RPMI8226 (cell line): ENCODE results near the gene NAV2.
"Not testable (repeated sequence)": the region's sequence is repeated elsewhere in the genome, so short reads cannot be mapped to it uniquely, and the experiment has no call there.

Source experiments
- DNase-seq: peaks from one replicate; pipeline ENCODE4 v3.0.0-alpha.2; 2015

NAV2 gene

GRCh38 chr11:19960410-19960809 is 247.8 kb downstream of the NAV2 start:
- not testable (repeated sequence) for DNase-seq

- DNase-seq = no peak
These were observed 248.6 kb downstream of the NAV2 start for GRCh38 chr11:19961225-19961624.

DNA sequence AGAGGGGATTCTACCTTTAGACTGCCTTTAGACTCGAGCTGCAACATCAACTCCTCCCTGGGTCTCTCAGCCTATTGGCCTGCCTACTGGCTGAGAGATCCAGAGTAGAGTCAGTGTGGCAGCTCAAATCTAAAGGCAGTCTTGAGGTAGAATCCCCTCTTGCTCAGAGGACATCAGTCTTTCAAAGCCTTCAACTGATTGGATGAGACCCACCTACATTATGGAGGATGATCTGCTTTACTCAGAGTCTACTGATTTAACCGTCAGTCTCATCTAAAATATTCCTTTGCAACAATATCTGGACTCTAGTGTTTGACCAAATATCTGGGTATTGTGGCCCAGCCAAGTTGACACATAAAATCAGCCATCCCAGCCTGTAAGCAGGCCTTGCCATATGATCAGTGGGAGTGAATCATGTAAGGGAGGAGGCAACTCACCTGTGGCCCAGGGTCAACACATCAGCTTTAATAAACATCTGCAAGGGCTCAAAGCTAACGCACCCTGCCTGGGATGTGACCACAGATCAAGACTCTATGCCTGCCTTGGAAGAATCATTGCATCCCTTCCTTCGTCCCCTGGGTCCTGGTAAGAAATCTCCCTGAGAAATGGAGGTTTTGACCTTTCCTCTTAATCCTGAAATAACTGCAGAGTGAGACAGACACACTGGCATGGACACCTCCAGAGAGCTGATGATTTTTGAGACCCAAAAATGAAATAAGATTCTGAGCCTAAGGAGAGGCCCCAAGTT is 249.6 kb downstream of the NAV2 start:
- DNase-seq = no peak

- DNase-seq = no peak
These were observed 250.2 kb downstream of the NAV2 start for GRCh38 chr11:19962801-19963175.

DNA sequence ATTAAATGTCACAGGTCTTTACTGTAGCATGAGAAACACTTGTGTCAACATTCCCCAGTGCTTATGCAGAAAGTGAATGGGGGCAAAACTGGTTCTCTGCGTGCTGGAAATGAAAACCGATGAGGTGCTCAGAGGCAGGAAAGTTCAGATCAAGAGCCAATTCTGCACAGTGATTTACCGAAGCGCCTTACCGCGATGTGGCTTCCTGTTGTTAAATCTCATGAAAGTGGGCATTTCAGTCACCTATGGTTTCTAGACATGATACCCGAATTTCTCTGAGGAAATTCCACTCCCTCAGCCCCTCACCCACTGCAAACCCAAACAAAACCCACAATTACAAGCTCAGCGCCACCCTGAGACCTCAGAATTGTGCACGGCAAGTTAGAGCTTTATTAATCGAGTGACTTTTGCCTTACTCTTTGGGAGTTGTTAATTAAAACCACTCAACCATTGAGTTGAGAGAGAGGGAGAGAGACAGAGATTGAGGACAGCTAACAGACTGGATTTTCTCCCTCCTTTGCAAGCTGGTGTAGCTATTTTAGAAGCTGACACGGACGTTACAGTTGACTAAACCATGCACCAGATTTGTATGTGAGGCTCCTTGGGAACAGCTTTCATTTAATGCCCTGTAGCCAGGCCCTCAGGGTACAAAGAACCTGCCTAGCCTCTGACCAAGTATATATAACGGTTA is 251.2 kb downstream of the NAV2 start:
- DNase-seq = no peak

GRCh38 chr11:19966441-19966840 is 253.8 kb downstream of the NAV2 start:
- no peak for DNase-seq

DNA sequence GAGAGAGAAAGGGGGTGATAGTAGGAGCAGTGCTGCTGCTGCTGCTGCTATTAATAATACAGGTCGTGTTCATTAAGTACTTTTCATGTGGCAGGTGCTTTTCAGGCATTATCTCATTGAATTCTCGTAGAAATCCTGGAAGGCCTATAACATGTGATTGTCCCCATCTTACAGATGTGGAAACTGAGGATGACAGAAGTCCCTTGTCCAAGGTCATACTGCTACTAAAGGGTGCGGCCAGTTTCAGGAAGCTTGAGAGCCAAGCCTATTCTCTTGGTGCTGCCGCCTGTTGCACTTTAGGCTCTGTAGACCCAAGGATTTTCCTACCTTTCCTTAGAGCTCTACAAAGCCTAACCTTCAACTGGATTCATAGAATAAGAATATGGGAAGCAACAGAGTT is 254.3 kb downstream of the NAV2 start:
- DNase-seq = no peak

DNA sequence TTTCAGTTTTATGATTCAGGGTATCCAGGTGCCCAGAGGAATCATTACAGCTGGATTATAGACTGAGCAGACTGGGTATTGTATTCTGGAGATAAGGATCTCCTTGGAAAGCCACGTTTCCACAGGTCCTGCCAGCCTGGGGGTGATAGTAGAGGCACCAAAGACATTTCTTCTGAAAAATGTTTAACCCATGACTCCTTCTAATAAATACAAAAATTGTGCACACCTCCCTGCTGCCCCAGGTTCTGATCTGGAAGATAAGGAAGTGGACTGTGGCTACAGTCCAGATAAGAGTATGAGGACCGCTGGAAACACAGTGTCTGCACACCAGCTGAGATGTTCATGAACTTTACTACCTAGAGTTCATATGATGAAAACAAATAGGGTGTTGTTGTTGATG is 255.2 kb downstream of the NAV2 start:
- no peak for DNase-seq

DNA sequence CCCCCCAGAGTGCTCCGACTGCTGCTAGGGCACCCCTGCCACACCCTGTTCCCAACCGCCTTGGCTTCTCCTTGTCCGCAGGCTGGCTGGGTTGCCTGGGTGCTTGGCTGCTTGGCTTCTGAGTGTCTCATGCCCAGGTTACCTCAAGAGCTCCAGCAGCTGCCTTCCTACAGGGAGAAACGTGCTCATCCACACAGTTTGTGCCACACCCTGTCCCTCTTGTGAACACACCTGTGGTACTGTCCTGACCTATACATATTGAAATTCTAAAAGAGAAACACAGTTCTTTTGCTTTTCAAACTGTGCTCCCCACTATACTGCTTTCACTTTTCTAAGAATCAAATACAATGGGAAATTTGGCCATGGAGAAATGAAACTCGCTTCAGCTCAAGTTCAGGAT is 256.2 kb downstream of the NAV2 start:
- DNase-seq = no peak

- no peak for DNase-seq
These were observed 258.3 kb downstream of the NAV2 start for GRCh38 chr11:19970944-19971343.

GRCh38 chr11:19972091-19972490 is 259.5 kb downstream of the NAV2 start:
- DNase-seq = no peak

DNA sequence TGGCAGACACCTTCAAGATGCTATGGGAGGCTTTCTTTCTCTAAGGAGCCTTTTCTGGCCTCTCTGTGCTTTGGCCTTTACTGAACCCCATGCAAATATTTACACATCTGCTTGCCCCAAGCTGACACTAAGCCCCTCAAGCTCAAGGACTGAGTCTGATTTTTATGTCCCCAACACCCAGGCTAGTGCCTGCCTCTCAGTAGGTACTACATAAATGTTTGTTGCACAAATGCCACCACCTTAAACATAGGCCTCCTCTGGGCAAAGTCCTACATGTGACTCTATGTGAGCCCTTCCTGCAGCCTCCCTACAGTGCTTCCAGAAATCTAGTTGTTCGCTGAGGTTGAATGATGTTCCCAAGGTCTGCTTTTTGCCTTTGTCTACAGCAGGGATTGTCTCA is 260.0 kb downstream of the NAV2 start:
- no peak for DNase-seq

- DNase-seq = no peak
These were observed 260.5 kb downstream of the NAV2 start for GRCh38 chr11:19973136-19973635.

DNA sequence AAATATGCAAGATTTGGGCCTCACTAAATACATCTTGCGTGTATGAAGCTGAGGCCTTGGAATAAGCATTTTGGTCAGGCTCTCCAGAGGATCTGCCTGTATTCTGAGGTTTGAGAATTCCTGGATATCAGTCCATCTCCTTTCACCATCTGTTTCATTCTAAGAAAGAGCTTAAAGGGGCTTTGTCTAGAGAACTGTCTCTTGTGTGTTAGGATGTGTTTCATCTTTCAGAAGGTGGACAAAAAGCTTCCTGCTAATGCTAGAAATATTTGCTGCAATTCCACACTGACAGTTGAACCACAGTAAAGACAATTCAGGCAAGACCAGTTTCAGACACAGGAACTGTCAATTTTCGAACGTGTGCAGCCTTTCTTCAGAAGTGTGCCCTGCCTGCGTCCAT is 262.2 kb downstream of the NAV2 start:
- DNase-seq = no peak

GRCh38 chr11:19975414-19975990 is 262.9 kb downstream of the NAV2 start:
- DNase-seq = no peak

GRCh38 chr11:19976281-19976941 is 263.8 kb downstream of the NAV2 start:
- DNase-seq = no peak

DNA sequence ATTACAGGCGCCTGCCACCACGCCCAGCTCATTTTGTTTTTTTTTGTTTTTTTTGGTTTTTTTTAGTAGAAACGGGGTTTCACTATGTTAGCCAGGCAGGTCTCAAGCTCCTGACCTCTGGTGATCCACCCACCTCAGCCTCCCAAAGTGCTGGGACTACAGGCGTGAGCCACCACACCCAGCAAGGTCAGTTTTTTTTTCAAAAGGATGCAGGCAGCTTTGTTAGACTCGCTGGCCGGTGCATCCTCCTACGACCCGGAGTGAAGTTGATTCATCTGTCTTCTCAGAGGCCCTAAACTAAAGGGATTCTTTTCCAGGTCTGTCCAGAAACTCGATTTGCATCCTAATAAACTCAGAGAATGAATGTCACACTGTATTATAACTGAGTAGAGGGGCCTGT is 265.3 kb downstream of the NAV2 start:
- DNase-seq = no peak

GRCh38 chr11:19978668-19979518 is 266.3 kb downstream of the NAV2 start:
- no peak for DNase-seq

- DNase-seq = no peak
These were observed 266.8 kb downstream of the NAV2 start for GRCh38 chr11:19979519-19979845.

- no peak for DNase-seq
These were observed 267.8 kb downstream of the NAV2 start for GRCh38 chr11:19980388-19980787.

GRCh38 chr11:19980957-19981669 is 268.5 kb downstream of the NAV2 start:
- no peak for DNase-seq
